ENCODE results near the gene CBFA2T3.

Gene CBFA2T3

GRCh38 chr16:88939245-88939971, 37.6 kb downstream of the CBFA2T3 start:
- DNase-seq (ENCODE audit: low spot score): no peak

- DNase-seq (ENCODE audit: low spot score): no peak
These were observed 38.2 kb downstream of the CBFA2T3 start for GRCh38 chr16:88938777-88939244.

- no peak for DNase-seq (ENCODE audit: low spot score)
These were observed 38.8 kb downstream of the CBFA2T3 start for GRCh38 chr16:88938119-88938776.

- DNase-seq (ENCODE audit: low spot score): no peak
These were observed 39.8 kb downstream of the CBFA2T3 start for GRCh38 chr16:88937206-88937621.

GRCh38 chr16:88936556-88937205, 40.3 kb downstream of the CBFA2T3 start:
- no peak for DNase-seq (ENCODE audit: low spot score)

- no peak for DNase-seq (ENCODE audit: low spot score)
These were observed 40.9 kb downstream of the CBFA2T3 start for GRCh38 chr16:88936008-88936555.

- no peak for DNase-seq (ENCODE audit: low spot score)
These were observed 42.8 kb downstream of the CBFA2T3 start for GRCh38 chr16:88934066-88934667.

- DNase-seq (ENCODE audit: low spot score): no peak
These were observed 44.1 kb downstream of the CBFA2T3 start for GRCh38 chr16:88932929-88933328.

- DNase-seq (ENCODE audit: low spot score): no peak
These were observed 45.1 kb downstream of the CBFA2T3 start for GRCh38 chr16:88931936-88932335.

- no peak for DNase-seq (ENCODE audit: low spot score)
These were observed 45.6 kb downstream of the CBFA2T3 start for GRCh38 chr16:88931373-88931900.

GRCh38 chr16:88930716-88931115, 46.3 kb downstream of the CBFA2T3 start:
- DNase-seq (ENCODE audit: low spot score): no peak

- no peak for DNase-seq (ENCODE audit: low spot score)
These were observed 47.9 kb downstream of the CBFA2T3 start for GRCh38 chr16:88929091-88929445.

GRCh38 chr16:88928405-88929090, 48.5 kb downstream of the CBFA2T3 start:
- no peak for DNase-seq (ENCODE audit: low spot score)

GRCh38 chr16:88927661-88928060, 49.3 kb downstream of the CBFA2T3 start:
- no peak for DNase-seq (ENCODE audit: low spot score)

GRCh38 chr16:88927010-88927409, 50.0 kb downstream of the CBFA2T3 start:
- no peak for DNase-seq (ENCODE audit: low spot score)

GRCh38 chr16:88926374-88926990, 50.5 kb downstream of the CBFA2T3 start:
- DNase-seq (ENCODE audit: low spot score): no peak

GRCh38 chr16:88925540-88925887, 51.5 kb downstream of the CBFA2T3 start:
- DNase-seq (ENCODE audit: low spot score): no peak

GRCh38 chr16:88924834-88925539, 52.0 kb downstream of the CBFA2T3 start:
- DNase-seq (ENCODE audit: low spot score): no peak

- no peak for DNase-seq (ENCODE audit: low spot score)
These were observed 52.8 kb downstream of the CBFA2T3 start for GRCh38 chr16:88923926-88924833.

Measured in hematopoietic multipotent progenitor cell treated with erythropoietin and hydrocortisone succinate and interleukin-3 and kit ligand, for 15 days (in vitro differentiated cells).